Ovary (tissue), 3 donors: Measurements from ENCODE around the gene JAKMIP3.

Experiments
- CTCF ChIP-seq, 3 donors: fragments of 450-650 bp in 2 of 3; fragments of 200-600 bp in 1 of 3; IDR thresholded peaks; one replicate each; pipeline versions ENCODE4 v1.5.1 to v1.8.0; 2016 to 2022; ENCODE audit warnings: antibody characterized with exemption in 3 of 3, mild to moderate bottlenecking in 1 of 3
- EP300 ChIP-seq: sonication (generic); formaldehyde crosslinking; IDR thresholded peaks from one replicate; pipeline ENCODE4 v1.6.1; 2017; ENCODE audit warnings: antibody characterized with exemption
- POLR2A ChIP-seq: fragments of 450-650 bp; IDR thresholded peaks from one replicate; pipeline ENCODE4 v1.6.1; 2017; ENCODE audit warnings: antibody characterized with exemption, mild to moderate bottlenecking, moderate library complexity
- donor health status: DM: no; HTN: no; CAD: no.

- no peak for TF ChIP-seq POLR2A
- no peak for TF ChIP-seq CTCF (IDR thresholded peaks at IDR 0.05)
- no peak for TF ChIP-seq EP300
Measured at GRCh38 chr10:132113206-132113605, 47.5 kb downstream of the JAKMIP3 start.
